Effector CD4-positive, alpha-beta T cell (primary cell): ENCODE results near the gene AKT1S1.
A peak's percentile ranks its signal among the peaks of the same experiment; 100 is the strongest.

Experiments
- DNase-seq: peaks from one replicate; pipeline ENCODE4 v3.0.0-alpha.2; 2020

The AKT1S1 gene

DNA sequence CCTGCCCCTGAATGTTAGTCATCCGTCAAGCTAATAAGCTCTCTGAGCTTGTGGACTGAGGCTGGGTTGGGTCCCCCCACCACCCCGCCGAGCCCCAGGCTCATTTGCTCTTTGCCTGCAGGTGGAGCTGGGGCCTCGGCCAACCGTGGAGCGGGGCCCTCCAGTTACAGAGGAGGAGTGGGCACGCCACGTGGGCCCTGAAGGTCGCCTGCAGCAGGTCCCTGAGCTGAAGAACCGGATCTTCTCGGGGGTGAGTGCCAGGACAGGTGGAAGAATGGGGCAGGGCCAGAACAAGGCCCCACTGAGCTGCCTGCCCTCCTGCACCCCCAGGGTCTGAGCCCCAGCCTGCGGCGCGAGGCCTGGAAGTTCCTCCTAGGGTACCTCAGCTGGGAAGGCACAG, 5.5 kb upstream of the AKT1S1 start:
- no peak for DNase-seq

DNA sequence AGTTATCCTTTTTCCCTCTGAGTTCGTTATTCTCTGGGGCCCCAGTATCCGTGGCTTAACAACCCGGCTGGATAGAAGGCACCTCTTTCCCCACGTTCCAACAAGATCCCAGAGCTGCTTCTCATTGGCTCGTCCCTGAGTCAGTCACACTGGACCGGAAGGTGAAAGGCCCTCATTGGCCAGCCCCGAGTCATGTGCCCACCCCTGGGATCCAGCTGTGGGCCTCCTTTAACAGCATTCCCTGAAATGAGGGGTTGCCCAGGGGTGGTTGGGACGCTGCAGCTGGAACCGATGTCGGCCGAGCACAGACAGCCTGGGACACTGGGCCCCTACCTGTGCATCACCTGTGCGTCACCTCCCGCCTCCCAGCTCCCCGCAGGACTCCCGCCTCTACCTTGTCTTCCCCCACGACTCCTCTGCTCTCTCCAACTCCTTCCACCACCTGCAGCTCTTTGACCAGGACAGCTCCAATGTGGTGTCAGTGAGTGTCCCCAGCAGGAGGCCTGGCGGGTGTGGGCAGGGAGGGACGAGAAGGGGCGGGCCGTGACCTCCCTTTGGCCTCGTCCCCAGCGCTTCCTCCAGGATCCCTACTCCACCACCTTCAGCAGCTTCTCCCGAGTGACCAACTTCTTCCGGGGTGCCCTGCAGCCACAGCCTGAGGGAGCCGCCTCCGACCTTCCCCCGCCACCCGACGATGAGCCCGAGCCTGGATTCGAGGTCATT, 4.7 kb upstream of the AKT1S1 start:
- no peak for DNase-seq

DNA sequence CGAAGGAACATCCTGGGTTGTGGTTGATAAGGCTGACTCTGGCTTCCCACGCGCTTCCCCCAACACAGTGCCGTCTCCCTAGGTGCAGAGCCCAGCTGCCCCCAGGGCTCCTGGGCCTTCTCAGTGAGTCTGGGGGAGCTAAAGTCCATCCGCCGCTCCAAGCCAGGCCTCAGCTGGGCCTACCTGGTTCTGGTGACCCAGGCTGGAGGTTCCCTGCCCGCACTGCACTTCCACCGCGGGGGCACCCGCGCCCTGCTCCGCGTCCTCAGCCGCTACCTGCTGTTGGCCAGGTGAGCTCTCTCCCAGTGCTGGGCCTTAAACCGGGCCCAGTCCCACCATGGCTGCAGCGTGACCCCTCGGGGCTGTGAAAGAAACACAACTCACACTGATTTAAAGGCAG, 4.0 kb upstream of the AKT1S1 start:
- DNase-seq = no peak

DNA sequence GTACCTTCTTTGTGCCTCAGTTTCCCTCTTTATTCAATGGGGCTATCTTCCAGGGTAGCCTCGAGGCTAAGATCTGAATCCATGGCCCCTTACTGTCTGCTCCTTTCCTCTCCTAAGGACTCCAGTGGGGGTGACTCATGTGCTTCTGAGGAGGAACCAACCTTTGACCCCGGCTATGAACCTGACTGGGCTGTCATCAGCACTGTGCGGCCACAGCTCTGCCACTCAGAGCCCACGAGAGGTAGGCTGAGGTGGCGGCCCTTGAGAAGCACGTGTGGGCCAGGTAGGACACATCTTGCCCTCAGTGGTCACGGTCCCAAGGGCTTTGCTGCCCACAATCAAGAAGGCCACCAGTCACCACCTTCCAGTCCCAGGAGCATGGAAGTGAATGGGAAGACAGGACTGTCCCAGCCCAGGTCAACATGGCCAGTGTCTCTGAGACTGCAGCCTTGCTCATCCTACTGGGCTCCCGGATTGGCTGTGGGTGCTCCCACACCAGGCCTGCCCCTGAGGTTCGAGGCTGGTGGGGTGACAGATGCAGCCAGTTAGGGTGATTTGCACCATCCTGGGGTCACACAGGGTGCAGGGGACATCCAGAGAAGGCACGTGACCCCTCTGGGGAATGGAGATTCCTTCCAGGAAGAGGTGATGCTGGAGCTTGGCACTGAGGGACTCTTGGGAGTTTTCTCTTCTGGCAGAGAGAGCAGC, 3.2 kb upstream of the AKT1S1 start:
- no peak for DNase-seq

DNA sequence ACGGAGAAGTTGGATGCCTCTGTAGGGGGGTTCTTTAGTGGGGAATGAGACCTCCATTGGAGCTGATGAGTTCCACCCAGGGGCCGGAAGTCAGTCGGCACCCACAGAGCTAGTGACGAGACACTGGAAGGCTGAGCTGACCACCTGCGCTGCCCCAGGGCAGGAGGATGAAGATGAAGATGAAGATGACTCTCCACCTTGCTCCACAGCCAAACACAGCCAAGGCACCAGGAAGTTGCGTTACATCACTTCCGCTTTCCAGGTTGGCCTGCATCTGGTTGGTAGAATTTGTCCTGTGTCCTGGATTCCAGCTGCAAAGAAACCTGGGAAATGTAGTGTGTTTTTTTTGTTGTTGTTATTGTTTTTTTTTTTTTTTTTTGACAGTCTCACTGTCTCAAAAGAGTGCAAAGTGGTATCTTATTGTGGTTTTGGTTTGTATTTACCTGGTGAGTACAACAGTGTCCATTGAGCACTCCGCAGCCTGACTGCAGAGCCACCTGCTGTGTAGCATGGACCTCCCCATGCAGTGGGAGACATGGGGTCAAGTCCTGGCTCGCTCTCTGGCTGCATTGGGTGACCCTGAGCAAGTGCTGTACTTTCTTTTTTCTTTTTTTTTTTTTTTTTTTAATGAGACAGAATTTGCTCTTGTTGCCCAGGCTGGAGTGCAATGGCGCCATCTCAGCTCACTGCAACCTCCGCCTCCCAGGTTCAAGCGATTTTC, 2.2 kb upstream of the AKT1S1 start:
- no peak for DNase-seq

DNA sequence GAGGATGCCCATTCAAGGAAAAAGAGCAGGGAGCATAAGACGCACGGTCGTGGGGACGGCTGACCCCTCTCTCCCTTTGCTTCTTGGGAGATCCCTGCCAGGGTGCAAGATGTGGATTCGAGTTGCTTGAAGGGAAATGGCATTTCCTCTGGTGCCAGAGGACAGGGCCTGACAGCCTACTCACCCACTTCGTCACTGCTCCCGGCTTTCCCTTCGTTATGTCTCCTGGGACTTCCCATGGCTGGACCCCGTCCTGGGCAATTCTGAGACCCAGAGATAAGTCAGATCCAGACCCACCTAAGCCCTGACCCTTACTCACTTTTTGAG, 1.6 kb upstream of the AKT1S1 start:
- no peak for DNase-seq

DNA sequence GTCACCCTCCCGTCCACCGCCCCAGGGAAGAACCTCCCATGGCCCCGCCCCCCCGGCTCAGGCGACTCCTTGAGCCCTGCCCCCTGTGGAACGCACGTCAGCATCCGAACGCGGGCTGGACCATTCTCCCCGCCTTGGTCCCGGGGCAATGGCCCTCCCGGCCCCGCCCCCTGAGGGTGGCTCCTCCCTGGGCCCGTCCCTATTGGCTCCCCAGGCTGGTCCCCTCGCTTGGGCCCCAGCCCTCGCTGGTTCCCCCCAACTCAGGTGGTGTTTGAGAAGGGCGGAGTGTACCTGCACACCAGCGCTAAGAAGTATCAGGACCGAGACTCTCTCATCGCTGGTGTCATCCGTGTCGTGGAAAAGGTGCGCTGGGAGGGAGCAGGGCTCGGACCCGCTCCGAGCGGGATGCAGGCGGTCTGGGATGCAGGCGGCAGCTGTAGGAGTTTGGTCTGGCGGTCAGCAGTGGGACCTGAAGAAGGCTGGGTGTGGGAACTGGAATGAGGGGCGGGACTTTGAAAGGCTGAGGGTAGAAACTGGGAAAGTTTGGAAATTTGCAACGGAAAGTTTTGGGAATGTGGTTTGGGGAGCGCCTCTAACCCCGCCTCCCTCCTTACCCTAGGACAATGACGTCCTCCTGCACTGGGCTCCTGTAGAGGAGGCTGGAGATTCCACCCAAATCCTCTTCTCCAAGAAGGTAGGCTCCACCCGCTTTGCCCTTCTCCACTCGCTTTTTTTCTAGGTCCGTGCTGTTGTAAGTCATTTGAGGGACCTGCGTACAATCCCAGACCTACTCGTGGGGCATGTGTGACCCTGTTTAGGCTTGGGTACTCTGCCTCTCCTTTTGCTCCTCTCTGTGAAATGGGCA, 956 bp upstream of the AKT1S1 start:
- DNase-seq = peak; percentile 98

DNA sequence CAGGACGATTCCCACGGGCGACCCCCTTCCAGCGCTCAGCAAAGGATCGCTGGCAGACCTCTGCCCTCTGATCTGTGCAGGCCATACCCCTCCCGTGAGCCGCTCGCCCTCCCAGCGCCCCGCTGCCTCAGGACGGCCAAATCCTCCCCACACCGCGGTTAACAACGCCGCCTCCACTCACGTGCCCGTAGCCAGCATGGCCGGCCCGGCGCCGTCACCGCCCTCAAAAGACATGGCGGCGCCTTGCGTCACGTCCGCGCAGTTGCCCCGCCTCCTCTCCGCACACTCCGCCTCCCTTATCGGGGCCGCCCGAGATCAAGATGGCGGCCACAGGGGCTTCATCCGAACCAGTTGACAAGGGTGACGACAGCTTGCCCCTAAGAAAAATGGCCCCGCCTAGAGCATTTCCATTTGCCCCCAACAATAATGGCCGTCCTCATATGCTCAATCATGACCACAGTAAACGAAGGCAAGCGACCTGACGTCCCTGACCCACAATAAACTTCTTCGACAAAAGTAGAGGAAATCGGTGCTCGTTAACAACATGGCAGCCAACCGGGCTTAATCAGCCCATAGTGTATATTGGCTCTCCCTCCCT, 634 bp downstream of the AKT1S1 start:
- peak; percentile 95 for DNase-seq

DNA sequence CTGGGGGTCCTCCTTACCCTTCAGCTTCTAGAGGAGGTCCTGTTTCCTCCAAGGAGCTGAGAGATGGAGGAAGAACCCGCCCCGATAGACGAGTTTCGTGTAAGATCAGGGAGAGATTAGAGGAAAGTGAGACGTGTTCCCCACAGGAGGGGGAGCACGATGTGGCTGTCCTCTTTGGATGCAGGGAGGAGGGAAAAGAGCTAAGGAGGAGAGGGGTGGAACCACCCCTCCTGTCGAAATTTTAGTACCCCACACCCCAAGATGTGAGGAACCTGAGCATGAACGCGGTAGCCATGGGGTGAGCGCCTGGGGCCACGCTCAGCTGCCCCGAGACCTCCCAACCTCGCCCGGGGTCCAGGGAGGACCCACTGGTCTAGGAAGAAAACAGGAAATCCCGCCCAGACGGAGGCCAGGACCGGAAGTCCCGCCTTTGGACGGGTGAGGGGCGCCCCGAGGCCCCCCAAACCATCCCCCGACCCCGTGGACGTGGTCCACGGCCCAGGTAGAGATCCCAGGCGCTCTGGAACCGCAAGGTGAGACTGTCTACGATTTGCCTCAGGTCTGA, 1.2 kb downstream of the AKT1S1 start:
- DNase-seq = peak; percentile 32

DNA sequence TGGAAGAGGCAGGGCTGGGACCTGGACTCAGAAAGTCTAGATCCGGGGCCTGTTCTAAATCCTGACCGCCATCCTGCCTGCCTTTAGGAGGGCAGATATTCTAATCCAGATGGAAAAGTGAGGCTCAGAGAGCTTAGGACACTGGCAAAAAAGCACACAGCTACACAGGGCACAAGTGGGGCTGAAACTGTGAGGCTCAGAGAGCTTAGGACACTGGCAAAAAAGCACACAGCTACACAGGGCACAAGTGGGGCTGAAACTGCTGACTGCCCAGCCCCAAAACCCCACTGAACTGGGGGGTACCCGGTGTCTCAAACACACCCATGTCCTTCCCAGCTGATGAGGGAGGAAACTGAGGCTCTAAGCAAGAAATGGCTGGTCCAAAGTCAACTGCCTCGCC, 2.0 kb downstream of the AKT1S1 start:
- DNase-seq = no peak

DNA sequence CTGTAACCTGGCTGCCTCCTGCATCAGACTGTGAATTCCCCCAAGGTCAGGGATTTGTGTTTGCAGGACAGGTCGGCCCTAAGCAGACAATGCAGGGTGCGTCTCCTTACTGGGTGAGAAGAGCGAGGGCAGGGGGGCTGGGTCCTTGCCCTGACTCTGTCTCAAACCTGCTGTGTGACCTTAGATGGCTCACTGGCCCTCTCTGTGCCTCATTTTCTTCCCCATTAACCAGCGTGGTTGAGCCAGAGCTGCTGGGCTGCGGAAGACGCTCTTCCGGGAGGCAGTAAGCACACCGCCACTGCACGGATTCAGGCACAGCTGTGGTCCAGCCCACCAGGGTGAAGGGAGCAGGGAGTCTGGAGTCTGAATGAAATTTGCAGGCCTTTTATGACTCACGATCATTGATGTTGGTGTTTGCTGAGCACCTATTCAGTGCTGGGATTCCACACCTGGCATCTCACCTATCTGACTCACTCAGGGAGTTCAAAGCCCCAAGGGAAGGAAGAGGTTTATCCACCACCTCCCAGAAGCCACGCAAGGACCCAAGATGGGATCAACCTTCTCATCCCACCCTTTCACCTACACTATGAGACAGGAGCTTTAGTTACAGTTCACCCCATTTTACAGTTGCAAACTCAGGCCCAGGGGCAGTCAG, 2.5 kb downstream of the AKT1S1 start:
- DNase-seq = no peak

DNA sequence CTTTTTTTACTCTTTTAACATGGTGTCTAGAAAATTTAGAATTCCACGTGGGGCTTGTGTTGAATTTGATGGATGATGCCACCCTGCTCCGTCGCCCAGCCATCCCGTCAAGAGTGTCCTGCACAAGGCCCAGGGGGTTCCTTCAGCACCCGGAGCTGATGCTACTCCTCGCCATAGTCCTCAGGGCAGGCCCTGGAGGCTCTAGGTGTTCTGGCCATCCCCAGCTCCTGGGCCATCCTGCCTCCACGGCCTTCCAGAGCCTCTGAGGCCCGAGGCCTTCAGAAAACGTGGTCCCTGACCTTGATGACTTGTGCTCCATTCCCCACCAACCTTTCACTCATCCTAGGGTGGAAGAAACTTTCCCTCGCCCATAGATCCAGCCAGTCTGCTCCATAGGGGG, 3.3 kb downstream of the AKT1S1 start:
- no peak for DNase-seq

DNA sequence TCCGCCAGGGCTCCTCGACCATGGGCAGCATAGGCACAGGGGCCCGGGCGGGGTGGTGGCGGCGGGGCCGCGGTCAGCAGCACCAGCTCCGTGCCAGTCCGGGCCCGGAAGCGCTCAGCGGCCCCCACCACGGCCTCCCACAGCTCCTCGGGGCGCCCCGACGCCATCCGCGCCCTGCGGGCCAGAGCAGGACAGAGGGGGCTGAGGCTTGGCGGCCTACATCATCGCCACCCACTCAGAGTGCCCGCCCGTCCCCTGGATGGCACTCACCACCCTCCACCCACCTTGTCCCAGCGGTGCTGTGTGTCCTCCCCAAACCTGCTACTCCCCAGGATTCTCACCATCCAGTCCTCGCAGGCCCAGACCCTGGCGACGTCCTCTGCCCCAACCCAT, 4.0 kb downstream of the AKT1S1 start:
- no peak for DNase-seq

DNA sequence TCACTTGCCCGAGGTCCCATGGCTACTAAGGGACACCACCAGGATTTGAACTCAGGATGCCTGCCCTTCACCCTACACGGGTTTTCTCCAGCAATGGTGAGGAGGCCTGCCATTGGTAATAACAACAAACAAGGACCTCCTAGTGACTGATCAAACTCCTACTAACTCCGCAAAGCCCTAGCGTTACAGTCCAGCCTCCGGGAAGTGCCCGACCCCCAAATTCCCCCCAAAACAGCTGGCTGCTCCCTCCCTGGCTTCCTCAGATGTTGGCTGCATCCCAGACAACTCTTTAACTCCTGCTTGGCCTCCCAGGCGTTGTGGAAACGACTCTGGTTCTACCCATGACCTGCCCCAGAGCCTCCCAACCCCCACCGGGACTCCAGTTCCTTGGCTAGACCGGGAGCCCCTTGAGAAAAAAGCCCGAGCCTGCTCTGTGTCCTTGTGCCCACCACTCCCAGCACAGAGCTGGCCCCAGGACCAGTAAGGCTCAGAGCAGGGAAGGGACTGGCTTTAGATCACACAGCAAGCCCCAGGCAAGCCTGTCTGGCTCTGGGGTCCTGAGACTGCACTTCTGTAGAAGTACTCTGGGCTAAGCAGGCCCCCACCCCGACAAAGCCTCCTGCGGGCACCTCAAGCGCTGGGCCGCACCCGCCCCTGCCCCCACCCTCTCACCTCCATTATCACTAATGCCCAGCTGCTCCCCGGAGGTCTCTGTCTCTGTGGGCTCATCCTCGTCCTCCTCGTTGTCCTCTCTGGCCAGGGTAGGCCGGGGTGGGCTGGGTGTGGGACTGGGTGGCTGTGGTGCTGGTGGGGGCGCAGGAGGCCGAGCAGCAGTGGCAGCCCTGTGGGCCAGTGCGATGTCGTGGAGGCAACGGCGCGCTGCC, 4.7 kb downstream of the AKT1S1 start:
- DNase-seq = no peak

DNA sequence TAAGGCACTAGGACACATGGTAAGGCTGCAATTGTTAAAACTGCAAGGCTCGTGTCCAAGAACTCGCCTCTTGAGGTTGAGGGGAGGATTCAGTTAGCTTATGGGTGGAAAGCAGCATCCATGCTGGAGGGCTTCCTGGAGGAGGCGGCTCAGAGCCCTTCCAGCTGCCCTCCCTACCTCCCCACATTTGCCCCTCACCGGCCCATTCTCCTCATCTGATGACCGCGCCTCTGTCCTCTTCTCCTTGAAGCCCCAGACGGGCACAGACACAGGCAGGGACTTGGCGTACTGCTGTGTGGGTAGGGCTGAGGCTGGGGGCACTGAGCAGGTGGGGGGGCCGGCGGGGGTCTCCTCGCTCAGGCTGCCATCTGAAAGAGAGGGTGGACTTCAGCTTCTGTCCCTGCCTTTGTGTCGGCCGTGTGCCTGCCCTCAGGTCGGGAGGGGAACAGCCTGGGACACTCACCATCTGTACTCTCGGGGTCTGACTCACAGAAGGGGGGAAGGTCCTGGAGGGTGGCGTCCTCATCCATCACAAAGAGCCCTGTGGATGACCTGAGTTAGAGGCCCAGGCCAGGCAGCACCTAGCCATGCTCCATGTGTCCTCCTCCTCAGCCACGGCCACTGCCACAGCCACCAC, 5.7 kb downstream of the AKT1S1 start:
- no peak for DNase-seq

DNA sequence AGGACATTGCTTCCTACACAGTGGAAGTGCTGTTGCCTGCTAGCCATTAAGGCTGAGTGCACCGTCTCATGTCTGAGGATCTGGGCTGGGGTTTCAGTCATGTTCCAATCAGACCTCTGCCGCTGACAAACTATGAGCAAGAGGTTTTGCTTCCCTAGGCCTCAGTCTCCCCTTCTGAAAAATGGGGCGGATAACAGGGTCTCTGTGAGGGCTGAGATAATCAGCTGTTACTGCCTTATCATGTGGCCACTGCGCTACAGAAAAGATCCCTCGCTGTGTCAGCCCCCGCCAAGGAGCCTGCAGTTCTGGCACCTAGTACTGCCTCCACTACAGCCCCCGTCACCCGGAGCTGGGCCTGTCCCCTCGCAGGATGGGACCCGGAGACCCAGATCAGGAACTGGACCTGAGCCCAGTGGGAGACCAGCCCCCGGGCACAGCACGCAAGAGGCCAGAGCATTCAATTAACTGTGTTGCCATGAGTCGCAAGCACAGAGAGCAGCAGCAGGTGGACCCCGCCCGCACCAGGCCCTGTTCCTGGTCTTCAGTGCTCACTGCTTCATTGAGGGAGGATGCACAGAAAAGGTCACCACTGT, 6.8 kb downstream of the AKT1S1 start:
- no peak for DNase-seq

DNA sequence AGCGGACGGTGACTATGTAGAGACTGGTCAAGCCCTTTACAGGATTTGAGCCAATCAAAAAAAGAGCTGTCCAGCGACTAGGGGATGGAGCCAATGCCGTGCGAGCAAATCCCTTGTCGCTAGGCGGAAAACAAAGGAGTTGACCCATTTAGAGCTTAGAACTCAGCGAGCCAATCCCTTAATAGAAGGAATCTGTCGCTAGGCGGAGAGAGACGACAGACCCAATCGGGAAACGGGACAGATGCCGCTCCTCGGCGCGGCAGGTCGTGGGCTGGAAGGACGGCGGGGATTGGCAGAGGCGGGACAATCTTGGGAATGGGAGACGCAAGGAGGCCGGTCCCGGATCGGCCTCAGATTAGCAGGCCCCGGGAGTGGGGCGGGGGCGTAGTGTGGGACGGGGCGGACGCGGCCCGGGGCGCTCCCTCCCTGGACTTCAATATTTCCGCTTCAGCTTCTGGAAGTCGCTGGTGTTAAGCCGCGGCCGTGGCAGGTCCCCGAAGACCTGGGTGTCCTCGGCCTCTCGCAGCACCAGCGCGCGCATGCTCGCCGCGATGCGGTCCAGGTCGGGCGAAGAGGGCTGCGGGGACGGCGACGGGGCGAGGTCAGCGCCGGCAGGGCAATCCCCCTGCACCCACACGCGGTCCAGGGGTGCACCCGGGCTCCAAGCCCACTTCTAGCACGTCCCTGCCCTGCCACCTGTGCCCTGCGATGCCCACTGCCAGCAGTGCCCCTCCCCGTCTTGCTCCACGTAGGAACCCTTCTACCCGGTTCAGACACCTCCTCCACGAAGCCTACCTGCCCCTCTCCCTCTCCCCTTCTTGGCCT, 7.5 kb downstream of the AKT1S1 start:
- DNase-seq = peak; percentile 86

DNA sequence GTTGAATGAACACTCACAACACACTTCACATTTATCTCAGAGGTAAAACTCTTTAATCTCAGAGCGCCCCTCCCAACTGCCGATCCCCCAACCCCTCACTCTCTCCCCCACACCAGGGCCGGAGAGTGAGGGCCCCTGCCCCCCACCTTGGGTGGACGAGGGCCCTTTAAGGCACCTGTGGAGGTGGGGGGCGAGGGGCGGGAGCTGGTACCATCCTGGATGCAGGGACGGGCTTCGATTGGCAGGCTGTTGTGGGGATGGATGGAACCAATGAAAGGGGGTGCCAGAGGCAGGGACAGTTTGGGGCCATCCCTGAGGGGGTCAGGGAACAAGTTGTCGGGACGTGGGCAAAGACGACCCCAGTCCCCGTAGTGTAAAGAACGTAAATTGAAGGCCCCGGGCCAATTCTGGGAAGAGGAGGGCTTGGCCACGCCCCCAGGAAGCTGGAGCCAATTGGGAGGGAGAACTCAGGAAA, 8.1 kb downstream of the AKT1S1 start:
- DNase-seq = no peak
